Epidermal melanocyte (primary cell): ENCODE measurements around the gene YES1.
"Not testable (repeated sequence)": the region's sequence is repeated elsewhere in the genome, so short reads cannot be mapped to it uniquely, and the experiment has no call there.

Source experiments
- DNase-seq: peaks from one replicate; pipeline ENCODE4 v3.0.0; 2011; ENCODE audit warnings: low spot score; ENCODE audit not compliant: insufficient read length

YES1 gene

DNA sequence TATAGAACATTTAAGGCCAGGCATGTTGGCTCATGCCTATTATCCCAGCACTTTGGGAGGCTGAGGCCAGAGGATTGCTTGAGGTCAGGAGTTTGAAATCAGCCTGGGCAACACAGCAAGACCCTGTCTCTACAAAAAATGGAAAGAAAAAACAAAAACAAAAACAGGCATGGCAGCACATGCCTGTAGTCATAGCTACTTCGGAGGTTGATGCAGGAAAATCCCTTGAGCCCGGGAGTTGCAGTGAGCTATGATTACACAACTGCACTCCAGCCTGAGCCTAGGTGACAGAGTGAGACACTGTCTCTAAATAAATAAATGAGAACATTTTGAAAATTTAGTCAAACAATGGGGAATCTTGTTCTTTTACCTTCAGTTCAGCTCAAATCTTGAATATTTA lies 12.1 kb upstream of the YES1 start:
- no peak for DNase-seq

DNA sequence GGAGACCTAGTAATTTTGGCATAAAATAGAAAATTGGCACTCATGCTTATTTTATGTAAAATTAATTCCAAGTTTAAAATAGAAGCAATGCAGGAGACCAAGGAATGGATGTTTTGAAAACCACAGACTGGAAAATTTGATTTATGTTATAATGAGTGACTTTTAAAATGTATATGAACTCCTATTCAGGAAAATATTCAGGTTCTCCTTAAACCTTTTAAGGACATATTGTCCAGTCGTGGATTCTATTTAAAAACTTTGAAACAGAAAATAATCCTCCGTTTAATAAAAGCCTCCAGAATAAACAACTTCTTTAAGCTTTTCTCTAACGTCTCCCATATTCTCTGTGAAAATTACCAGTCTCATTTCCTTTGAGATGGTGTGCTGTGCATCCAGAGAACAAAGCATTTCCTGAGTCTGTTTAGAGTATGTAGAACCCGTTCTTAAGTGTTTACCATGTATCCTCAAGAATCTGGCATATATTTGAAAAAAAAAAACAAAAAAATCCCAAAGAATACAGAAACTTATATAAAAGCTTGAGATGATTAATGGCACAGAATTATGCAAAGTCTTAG lies 8.6 kb upstream of the YES1 start:
- no peak for DNase-seq

- no peak for DNase-seq
Observed at GRCh38 chr18:816869-817268, 4.8 kb upstream of the YES1 start.

GRCh38 chr18:816088-816653 lies 4.1 kb upstream of the YES1 start:
- DNase-seq, result no peak

DNA sequence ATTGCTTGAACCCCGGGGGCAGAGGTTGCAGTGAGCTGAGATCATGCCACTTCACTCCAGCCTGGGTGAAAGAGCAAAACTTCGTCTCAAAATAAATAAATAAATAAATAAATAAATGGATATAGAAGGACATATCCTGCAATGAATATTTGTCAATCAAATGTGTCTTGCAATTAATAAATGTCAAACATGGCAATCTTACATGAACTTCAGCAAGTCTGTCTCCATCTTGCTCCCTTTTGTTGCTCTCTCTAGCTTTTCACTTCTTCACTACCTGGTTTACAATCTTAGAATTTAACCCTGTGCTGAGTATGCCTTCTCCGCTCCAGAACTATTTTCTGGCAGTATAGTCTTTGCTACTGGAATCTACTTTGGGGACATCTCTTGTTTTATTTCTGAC lies 3.3 kb upstream of the YES1 start:
- DNase-seq, result no peak

DNA sequence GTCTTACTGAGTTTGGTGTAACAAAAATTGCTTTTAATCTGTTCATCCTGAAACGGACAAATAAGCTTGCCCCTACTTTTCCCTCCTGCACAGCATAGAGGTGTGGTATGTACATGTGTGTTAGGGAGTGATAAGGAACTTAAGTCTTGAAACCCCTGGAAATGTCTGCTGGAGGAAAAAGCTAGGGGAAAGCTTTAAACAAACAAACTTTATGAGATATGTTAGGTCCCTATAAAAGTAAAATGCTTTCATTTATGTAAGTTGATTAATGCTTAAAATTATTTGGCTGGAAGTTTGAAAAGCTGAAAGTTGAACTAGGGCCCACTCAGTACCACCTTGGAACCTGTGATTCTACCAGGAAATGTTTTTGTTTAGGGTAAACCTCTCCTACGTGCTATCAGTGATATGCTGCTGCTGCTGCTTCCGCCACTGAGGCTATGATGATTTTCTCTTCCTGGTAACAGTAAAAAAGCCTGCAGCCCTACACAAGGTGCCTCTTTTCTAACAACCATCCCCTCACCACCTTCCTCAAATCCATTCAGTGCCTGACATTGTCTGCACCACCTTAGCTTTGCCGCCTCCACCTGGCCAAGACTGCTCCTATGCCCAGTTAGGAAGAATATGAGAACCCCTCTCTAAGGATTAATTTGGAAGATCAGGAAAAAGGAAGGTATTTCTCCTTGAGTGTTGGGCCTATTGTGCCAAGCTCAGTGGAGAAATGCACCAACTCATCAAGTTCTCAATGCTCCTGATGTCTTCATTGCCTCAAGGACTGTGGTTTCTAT lies 2.5 kb upstream of the YES1 start:
- no peak for DNase-seq

- no peak for DNase-seq
Observed at GRCh38 chr18:813172-814071, 1.4 kb upstream of the YES1 start.

DNA sequence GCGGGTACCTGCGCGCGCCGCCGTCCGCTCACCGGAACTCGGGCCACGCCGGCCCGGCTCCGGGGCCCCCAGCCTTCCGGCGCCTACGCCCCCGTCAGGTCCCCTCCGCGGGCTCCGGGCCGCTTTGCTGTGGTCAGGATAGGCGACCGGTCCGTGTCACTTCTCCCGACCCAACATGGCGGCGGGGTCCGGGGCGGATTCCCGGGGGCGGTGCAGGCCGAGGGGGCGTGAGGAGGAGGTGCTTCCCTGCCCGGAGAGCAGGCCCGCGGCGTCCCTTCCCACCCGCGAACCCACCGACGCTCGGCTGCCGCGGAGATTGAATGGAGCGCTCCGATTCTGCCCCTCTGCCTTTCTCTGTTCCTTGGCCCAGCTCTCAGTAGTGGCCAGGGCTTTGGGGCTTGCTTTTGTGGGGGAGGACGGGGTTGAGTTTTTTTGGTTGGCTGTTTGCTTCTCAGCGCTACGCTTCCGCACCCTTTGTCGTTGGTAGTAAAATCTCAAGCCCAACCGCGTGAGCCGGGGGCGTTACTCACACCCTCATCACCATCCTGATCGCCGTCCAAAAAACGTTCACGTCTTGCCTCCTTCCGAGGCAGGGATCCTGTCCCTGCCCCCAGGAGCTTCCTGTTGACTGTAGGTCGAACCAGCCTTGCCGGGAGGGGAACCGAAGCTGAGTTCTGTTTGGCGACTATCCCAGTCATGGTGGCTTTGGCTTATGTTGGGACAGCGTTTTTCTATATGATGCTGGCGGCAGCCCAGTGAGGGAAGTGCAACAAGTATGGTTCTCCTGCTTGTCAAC lies 532 bp upstream of the YES1 start:
- DNase-seq, result peak; percentile 74

DNA sequence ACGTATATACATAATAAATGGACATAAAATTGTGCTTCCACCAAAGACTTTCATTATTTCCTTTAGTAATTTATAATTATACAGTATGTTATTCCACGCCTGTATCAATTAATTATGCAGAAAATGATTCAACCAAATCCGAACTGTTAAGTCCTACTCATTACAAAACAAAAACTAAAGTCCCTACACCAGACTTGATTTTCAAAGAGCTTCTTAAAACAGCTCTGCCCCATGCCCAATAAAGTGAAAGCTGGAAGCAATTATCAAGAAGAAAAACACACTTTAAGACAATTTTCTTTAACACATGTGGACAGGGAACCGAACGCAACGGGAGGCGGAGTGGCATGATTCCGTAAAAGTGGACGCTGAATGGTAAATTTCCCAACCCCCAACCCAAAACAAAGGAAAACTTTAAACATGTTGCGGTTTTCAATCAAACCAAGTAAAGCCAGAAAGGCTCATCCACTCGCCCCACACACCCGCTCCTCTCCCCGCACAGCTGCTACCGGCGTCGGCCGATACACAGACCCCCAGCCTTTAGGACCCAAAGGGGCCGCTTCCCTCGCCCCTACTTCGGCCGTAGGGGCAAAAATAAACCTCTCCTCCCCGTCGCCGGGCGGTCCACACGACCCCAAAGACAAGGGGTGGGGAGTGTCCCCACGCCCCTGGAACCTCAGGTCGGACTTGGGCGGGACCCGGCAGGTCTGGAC lies 705 bp downstream of the YES1 start:
- DNase-seq, result no peak

GRCh38 chr18:809985-810642 lies 1.9 kb downstream of the YES1 start:
- no peak for DNase-seq

- not testable (repeated sequence) for DNase-seq
Observed at GRCh38 chr18:809228-809627, 2.8 kb downstream of the YES1 start.

GRCh38 chr18:808502-808901 lies 3.5 kb downstream of the YES1 start:
- DNase-seq, result no peak

DNA sequence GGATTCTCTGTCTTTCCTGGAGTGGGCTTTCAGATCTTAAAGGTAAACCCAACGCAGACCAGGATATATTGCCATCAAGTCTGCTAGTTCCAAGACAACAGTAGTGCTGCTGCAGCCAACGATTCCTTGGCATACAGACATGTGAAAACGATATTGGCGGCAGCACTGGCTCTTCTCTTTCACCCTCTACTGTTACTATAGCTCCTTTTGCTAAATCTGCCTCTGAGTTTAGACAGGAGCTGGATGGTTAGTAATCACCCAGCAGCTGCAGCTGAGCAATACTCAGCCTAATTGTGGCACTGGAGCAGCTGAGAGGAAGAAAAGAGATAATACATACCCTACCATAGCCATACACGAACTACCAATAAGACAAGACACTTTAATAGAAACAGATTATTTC lies 4.0 kb downstream of the YES1 start:
- DNase-seq, result no peak

- DNase-seq, result no peak
Observed at GRCh38 chr18:805755-806110, 6.3 kb downstream of the YES1 start.

DNA sequence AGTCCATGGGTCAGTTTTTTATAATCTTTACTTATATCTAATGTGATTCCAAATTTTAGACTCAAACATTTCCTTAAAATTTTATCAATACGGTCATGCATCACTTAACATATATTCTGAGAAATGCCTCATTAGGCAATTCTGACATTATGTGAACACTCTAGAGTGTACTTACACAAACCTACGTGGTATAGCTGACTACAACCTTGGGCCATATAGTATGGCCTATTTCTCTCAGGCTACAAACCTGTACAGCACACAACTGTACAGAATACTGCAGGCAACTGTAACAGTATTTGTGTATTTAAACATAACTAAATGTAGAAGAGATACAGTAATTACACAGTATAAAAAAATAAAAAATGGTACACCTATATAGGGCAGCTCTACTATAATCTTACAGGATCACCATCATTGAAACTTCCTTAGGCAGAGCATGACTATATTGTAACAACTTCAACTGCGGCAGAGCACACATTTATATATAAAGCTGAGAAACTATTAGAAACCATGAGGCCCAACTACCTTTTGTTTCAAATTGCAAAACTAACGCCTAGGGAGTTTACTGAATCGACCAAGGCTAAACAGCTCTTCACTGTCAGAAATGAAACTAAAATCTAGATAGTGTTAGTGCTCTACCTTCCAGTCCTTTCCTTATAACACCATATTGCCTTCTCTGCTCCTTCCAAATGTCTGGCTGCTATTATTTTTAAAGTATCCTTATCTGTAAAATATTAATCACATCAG lies 6.9 kb downstream of the YES1 start:
- no peak for DNase-seq

GRCh38 chr18:801137-801536 lies 10.9 kb downstream of the YES1 start:
- DNase-seq, result no peak

GRCh38 chr18:799943-800342 lies 12.1 kb downstream of the YES1 start:
- DNase-seq, result no peak

- not testable (repeated sequence) for DNase-seq
Observed at GRCh38 chr18:795383-795782, 16.7 kb downstream of the YES1 start.

- no peak for DNase-seq
Observed at GRCh38 chr18:789397-789796, 22.6 kb downstream of the YES1 start.
